SK-N-SH (cell line): ENCODE data around the gene PMP22. TPM values are rescaled to one million over a fixed set of nuclear protein-coding genes. Genes with fewer than 3 reads are reported as not detected.
A peak's percentile ranks its signal among the peaks of the same experiment; 100 is the strongest.
"Not testable (repeated sequence)": the region's sequence is repeated elsewhere in the genome, so short reads cannot be mapped to it uniquely, and the experiment has no call there.

Experiments used
- CTCF ChIA-PET: fragments of 300-600, 350-600 bp; formaldehyde crosslinking; extraction: SDS; loops from one replicate; lab custom pipeline; 2021; lab: Yijun Ruan, JAX
- POLR2A ChIA-PET: fragments of 350-600 bp; sonication (Branson Sonifier 250); formaldehyde crosslinking; extraction: SDS; loops from one replicate; lab custom pipeline; 2020; ENCODE audit warnings: antibody characterized with exemption, inconsistent platforms; lab: Yijun Ruan, JAX
- DNase-seq: peaks from one replicate; pipeline ENCODE4 v3.0.0; 2012
- H2AFZ ChIP-seq: fragments of 200-600 bp; sonication (generic); 2 replicates; pipeline ENCODE4 v1.8.1; 2016; ENCODE audit warnings: antibody characterized with exemption, mild to moderate bottlenecking, low read depth
- H3F3A ChIP-seq: fragments of 200-600 bp; sonication (generic); replicated peaks from 2 replicates; pipeline ENCODE3; 2016; ENCODE audit warnings: antibody characterized with exemption, mild to moderate bottlenecking; ENCODE audit not compliant: insufficient read depth
- H3K27ac ChIP-seq, 2 experiments: fragments of 200-500 bp in 1 of 2; fragments of 200-600 bp in 1 of 2; sonication (Bioruptor generic) in 1 of 2; sonication (generic), shearing (Covaris generic) in 1 of 2; 2 replicates each; pipeline versions ENCODE4 v1.5.1 to v1.6.1; 2014 to 2016; ENCODE audit warnings: low read depth in 2 of 2, inconsistent platforms in 1 of 2, low read length in 1 of 2, mild to moderate bottlenecking in 1 of 2, mixed read lengths in 1 of 2
- H3K27me3 ChIP-seq: fragments of 200-600 bp; sonication (generic), shearing (Covaris generic); 2 replicates; pipeline ENCODE4 v1.6.1; 2016; ENCODE audit warnings: mixed run types; ENCODE audit not compliant: insufficient read depth
- H3K36me3 ChIP-seq, 2 experiments: fragments of 200-500 bp in 1 of 2; fragments of 200-600 bp in 1 of 2; sonication (Bioruptor generic) in 1 of 2; sonication (generic) in 1 of 2; replicated peaks in 1 of 2; 2 replicates each; pipeline versions ENCODE3 to v1.5.1; 2014 to 2016; ENCODE audit warnings: low read length in 1 of 2, mild to moderate bottlenecking in 1 of 2; ENCODE audit not compliant: insufficient read depth in 2 of 2, control insufficient read depth in 1 of 2
- H3K4me1 ChIP-seq, 2 experiments: fragments of 200-500 bp in 1 of 2; fragments of 200-600 bp in 1 of 2; sonication (Bioruptor generic) in 1 of 2; sonication (generic), shearing (Covaris generic) in 1 of 2; 2 replicates each; pipeline versions ENCODE4 v1.5.1 to v1.6.1; 2014 to 2016; ENCODE audit warnings: low read depth in 1 of 2, low read length in 1 of 2, mixed run types in 1 of 2; ENCODE audit not compliant: insufficient read depth in 2 of 2, control insufficient read depth in 1 of 2
- H3K4me2 ChIP-seq: fragments of 200-600 bp; sonication (generic), shearing (Covaris generic); 2 replicates; pipeline ENCODE4 v1.6.1; 2017; ENCODE audit warnings: mixed run types
- H3K4me3 ChIP-seq, 2 experiments: fragments of 200-500 bp in 1 of 2; fragments of 200-600 bp in 1 of 2; sonication (Bioruptor generic) in 1 of 2; sonication (generic), shearing (Covaris generic) in 1 of 2; 2 replicates each; pipeline versions ENCODE4 v1.5.1 to v1.8.1; 2014 to 2016; ENCODE audit warnings: low read depth in 2 of 2, inconsistent platforms in 1 of 2, low read length in 1 of 2, mild to moderate bottlenecking in 1 of 2, mixed read lengths in 1 of 2, moderate library complexity in 1 of 2
- H3K79me2 ChIP-seq: fragments of 200-600 bp; sonication (generic); 2 replicates; pipeline ENCODE4 v1.8.1; 2017; ENCODE audit warnings: mild to moderate bottlenecking; ENCODE audit not compliant: insufficient read depth
- H3K9ac ChIP-seq: fragments of 200-600 bp; sonication (generic); 2 replicates; pipeline ENCODE4 v1.6.1; 2017; ENCODE audit warnings: mixed run types
- H3K9me2 ChIP-seq: fragments of 200-600 bp; sonication (generic); 2 replicates; pipeline ENCODE4 v1.6.1; 2017; ENCODE audit warnings: mixed run types
- H3K9me3 ChIP-seq: fragments of 200-600 bp; sonication (generic); 2 replicates; pipeline ENCODE4 v1.6.1; 2017; ENCODE audit warnings: mixed run types, mild to moderate bottlenecking, moderate library complexity
- H4K20me1 ChIP-seq: fragments of 200-600 bp; sonication (generic); 2 replicates; pipeline ENCODE4 v1.6.1; 2017; ENCODE audit warnings: mild to moderate bottlenecking, mixed run types; ENCODE audit not compliant: insufficient read depth
- CHD2 ChIP-seq: fragments of 150-350 bp; IDR thresholded peaks from 2 replicates; pipeline ENCODE4 v1.6.1; 2018; ENCODE audit warnings: low read length; ENCODE audit not compliant: partially characterized antibody
- EP300 ChIP-seq, 2 experiments: IDR thresholded peaks; 2 replicates each; pipeline versions ENCODE4 v1.4.0 to v1.6.1; 2012; ENCODE audit warnings: borderline replicate concordance in 1 of 2, low read depth in 1 of 2, low read length in 1 of 2
- MXI1 ChIP-seq: IDR thresholded peaks from 2 replicates; pipeline ENCODE4 v1.6.1; 2012; ENCODE audit warnings: mild to moderate bottlenecking, low read depth, low read length, improper control_type of control experiment
- RCOR1 ChIP-seq: fragments of 150-350 bp; IDR thresholded peaks from 2 replicates; pipeline ENCODE4 v1.6.1; 2017; ENCODE audit warnings: antibody characterized with exemption, low read length
- TEAD4 ChIP-seq: IDR thresholded peaks from 2 replicates; pipeline ENCODE4 v1.4.0; 2012; ENCODE audit warnings: mild to moderate bottlenecking, borderline replicate concordance; ENCODE audit not compliant: insufficient read depth
- WGBS: methylation state at CpG from one replicate; pipeline ENCODE4 v1.1.6; 2017; ENCODE audit warnings: low lambda C conversion rate; 5-methylcytosine and 5-hydroxymethylcytosine counted together
- polyA plus RNA-seq, 3 experiments: library from polyadenylated mRNA; depleted of rRNA; stranded (reverse); fragments of >200 nt; gene quantifications; 2 replicates each; pipeline ENCODE4 v1.2.3, GENCODE V29; 2012
- TF ChIP-seq, protein P1 (sequence below): fragments of 200-600 bp; sonication (generic); IDR thresholded peaks from 2 replicates; pipeline ENCODE4 v1.6.1; 2017; ENCODE audit warnings: antibody characterized with exemption, mild to moderate bottlenecking, moderate library complexity

Gene PMP22
- polyA plus RNA-seq, 1 of the 3 experiments (the other 2 are of a cell fraction), result 82.5 TPM

DNA sequence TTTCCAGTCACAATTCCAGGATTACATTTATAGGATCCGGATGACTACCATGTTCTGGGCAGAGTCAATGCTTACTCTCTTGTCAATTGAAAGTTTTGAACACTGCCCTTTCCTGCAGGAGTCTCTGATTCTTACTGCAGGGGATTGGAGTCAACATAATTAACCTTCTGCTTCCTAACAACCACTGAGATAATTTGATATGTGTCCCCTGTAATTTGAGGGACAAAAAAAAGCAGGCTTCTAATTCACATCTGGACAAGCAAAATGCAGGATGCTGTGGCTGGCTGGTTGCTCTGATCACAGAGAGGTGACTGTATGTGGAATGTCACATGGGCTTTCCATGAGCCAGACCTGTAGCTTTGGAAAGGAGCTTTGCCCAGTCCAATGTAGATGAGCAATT, 54.9 kb downstream of the PMP22 start:
- TF ChIP-seq, protein P1, sequence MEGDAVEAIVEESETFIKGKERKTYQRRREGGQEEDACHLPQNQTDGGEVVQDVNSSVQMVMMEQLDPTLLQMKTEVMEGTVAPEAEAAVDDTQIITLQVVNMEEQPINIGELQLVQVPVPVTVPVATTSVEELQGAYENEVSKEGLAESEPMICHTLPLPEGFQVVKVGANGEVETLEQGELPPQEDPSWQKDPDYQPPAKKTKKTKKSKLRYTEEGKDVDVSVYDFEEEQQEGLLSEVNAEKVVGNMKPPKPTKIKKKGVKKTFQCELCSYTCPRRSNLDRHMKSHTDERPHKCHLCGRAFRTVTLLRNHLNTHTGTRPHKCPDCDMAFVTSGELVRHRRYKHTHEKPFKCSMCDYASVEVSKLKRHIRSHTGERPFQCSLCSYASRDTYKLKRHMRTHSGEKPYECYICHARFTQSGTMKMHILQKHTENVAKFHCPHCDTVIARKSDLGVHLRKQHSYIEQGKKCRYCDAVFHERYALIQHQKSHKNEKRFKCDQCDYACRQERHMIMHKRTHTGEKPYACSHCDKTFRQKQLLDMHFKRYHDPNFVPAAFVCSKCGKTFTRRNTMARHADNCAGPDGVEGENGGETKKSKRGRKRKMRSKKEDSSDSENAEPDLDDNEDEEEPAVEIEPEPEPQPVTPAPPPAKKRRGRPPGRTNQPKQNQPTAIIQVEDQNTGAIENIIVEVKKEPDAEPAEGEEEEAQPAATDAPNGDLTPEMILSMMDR, result no peak
- TF ChIP-seq EP300 (IDR thresholded peaks at IDR 0.05; ENCODE audit: borderline replicate concordance in 1 of 2, low read depth in 1 of 2, low read length in 1 of 2) (peak in 1 of 2 experiments; percentile 88; a peak in 1 of 4 replicates), MXI1 (peak; percentile 11; the same call in 1 of the 2 replicates), RCOR1 (peak; percentile 80; the same call in 1 of the 2 replicates), CHD2 (peak; percentile 10), TEAD4 (no peak)
- POLR2A ChIA-PET, result no interaction called here
- no peaks in the 10 kb centered on the region for H3K9me2 ChIP-seq
- H3F3A ChIP-seq, result no peaks in the 10 kb centered on the region
- WGBS, result 14% methylated on average over 1 of the region's 1 CpG
- H3K9me3 ChIP-seq, result no peaks in the 10 kb centered on the region
- H3K79me2 ChIP-seq, result no peaks in the 10 kb centered on the region
- no peak overlapping the region for H3K9ac ChIP-seq
- no peak overlapping the region for H3K4me2 ChIP-seq
- no peak overlapping the region for H3K4me3 ChIP-seq
- peak; percentile 56 for DNase-seq
- H2AFZ ChIP-seq, result no peak overlapping the region
- H3K36me3 ChIP-seq, result no peaks in the 10 kb centered on the region
- H3K27ac ChIP-seq, result peak overlapping the region in 1 of 2 experiments; percentile 67; a peak in 2 of 4 replicates
- CTCF ChIA-PET, result no interaction called here
- H4K20me1 ChIP-seq, result no peaks in the 10 kb centered on the region
- peaks cover 0 to 5% of the 10 kb centered on the region in 2 experiments; a peak in 1 of 4 replicates for H3K4me1 ChIP-seq
- no peaks in the 10 kb centered on the region for H3K27me3 ChIP-seq

DNA sequence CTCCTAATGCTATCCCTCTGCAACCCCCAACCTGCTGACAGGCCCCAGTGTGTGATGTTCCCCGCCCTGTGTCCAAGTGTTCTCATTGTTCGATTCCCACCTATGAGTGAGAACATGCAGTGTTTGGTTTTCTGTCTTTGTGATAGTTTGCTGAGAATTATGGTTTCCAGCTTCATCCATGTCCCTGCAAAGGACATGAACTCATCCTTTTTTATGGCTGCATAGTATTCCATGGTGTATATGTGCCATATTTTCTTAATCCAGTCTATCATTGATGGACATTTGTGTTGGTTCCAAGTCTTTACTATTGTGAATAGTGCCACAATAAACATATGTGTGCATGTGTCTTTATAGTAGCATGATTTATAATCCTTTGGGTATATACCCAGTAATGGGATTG, 62.1 kb downstream of the PMP22 start:
- H3K9me2 ChIP-seq, H3K4me3 ChIP-seq, H3K9me3 ChIP-seq, H3K4me2 ChIP-seq, H2AFZ ChIP-seq, POLR2A ChIA-PET, H3K36me3 ChIP-seq, H4K20me1 ChIP-seq, H3F3A ChIP-seq, DNase-seq, H3K4me1 ChIP-seq, H3K79me2 ChIP-seq, H3K27ac ChIP-seq, H3K9ac ChIP-seq, H3K27me3 ChIP-seq: not testable (repeated sequence)
- CTCF ChIA-PET, result interaction anchor here (1.4 kb wide), 1 partner anchor 10 kb away, joined by 4 read pairs; no protein-coding TSS in a partner anchor
- WGBS, result 75% methylated on average over 2 of the region's 2 CpGs

GRCh38 chr17:15200574-15200973, 64.6 kb downstream of the PMP22 start:
- WGBS, result 10% methylated on average over 2 of the region's 2 CpGs
- DNase-seq, H3K9me2 ChIP-seq, H4K20me1 ChIP-seq, H3F3A ChIP-seq, H3K9me3 ChIP-seq, H3K27ac ChIP-seq, CTCF ChIA-PET, H3K36me3 ChIP-seq, H3K79me2 ChIP-seq, H3K9ac ChIP-seq, H3K27me3 ChIP-seq, H3K4me3 ChIP-seq, H3K4me2 ChIP-seq, POLR2A ChIA-PET, H2AFZ ChIP-seq, H3K4me1 ChIP-seq: not testable (repeated sequence)
